ENCODE data around the gene KCNK1.
"Not testable (repeated sequence)": the region's sequence is repeated elsewhere in the genome, so short reads cannot be mapped to it uniquely, and the experiment has no call there.

KCNK1 gene

GRCh38 chr1:233665575-233666270, 51.8 kb downstream of the KCNK1 start:
- no peak for DNase-seq (ENCODE audit: low read depth in 2 of 3, low spot score in 2 of 3)

DNA sequence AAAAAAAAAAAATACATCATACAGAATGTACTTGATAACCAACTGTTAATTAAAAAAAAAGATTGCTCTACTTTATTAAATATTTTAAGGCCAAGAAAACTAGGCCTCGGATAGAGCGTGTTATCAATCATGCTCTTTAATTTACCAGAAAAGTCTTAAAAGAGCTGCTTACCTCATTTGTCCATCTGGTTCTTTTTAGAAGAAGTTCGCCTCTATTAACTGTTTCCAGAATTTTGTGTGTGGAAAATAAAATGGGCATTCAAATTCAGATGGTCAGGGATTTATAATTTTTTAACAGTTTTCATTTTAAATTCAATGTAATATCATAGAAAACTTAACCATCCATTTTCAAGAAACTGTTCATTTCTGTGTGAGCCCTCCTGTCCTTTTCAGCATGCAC, 53.8 kb downstream of the KCNK1 start:
- DNase-seq (ENCODE audit: low read depth in 2 of 3, low spot score in 2 of 3), result no peak

GRCh38 chr1:233668146-233668724, 54.3 kb downstream of the KCNK1 start:
- no peak for DNase-seq (ENCODE audit: low read depth in 2 of 3, low spot score in 2 of 3)

GRCh38 chr1:233668725-233669294, 54.9 kb downstream of the KCNK1 start:
- no peak for DNase-seq (ENCODE audit: low read depth in 2 of 3, low spot score in 2 of 3)

DNA sequence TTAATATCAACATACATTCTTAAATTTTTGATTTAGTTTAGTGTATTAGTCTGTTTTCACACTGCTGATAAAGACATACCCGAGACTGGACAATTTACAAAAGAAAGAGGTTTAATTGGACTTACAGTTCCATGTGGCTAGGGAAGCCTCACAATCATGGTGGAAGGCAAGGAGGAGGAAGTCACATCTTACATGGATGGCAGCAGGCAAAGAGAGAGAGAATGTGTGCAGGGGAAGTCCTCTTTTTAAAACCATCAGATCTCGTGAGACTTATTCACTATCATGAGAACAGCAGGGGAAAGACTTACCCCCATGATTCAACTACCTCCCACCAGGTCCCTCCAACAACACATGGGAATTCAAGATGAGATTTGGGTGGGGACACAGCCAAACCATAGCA, 56.5 kb downstream of the KCNK1 start:
- not testable (repeated sequence) for DNase-seq (ENCODE audit: low read depth in 2 of 3, low spot score in 2 of 3)

- DNase-seq (ENCODE audit: low read depth in 2 of 3, low spot score in 2 of 3), result no peak
Measured at GRCh38 chr1:233671286-233671685, 57.4 kb downstream of the KCNK1 start.

DNA sequence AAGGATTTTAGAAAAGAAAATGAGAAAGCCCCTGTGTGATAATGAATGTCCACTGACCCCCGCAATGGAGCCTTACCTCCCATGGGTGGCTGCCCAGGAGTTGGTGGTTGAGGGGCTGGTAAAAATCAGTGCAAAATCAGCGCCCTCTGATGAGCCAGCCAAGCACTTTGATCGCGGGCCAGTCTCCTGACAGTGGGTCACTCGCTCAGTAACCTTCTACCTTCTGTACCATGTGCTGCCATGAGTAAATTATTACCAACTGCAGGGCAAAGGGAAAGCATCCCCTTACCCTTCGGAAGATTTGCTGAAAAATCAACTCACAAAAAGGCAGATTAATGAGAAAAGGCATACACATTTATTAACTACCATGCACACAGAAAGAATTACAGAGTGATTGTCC, 58.8 kb downstream of the KCNK1 start:
- no peak for DNase-seq (ENCODE audit: low read depth in 2 of 3, low spot score in 2 of 3)

DNA sequence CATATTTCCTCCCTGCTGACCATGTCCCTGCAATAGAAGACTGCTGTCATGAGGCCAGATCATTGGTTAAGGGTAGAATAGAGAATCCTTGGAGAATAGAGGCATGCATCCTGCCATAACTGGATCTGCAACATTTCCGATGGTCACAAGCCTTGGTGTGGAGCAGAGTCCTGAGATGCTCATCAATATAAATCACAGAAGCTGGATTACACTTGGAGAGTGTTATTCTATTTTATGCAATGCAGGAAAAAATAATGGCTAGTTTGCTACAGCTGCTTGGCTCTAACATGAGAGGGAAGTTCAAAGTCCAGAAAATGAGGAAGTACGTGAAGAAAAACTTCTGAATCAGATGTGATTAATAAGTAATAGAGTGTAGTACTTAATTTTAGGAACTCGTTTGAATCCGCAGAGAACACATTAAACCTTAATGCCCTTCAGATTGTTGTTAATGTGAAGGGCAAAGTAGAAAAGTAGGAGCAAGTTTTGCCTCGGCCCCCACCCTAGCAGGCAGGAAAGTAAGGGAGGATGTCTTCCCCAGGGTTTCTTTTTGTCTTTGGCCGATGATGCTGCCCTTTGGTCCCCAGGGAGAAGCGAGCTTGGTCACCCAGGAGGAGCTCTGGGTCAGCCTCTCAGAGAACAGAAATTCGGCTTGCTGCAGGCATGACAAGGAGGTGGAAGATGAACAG, 59.5 kb downstream of the KCNK1 start:
- no peak for DNase-seq (ENCODE audit: low read depth in 2 of 3, low spot score in 2 of 3)

GRCh38 chr1:233673947-233674431, 60.1 kb downstream of the KCNK1 start:
- no peak for DNase-seq (ENCODE audit: low read depth in 2 of 3, low spot score in 2 of 3)

GRCh38 chr1:233675446-233675845, 61.5 kb downstream of the KCNK1 start:
- no peak for DNase-seq (ENCODE audit: low read depth in 2 of 3, low spot score in 2 of 3)

- DNase-seq (ENCODE audit: low read depth in 2 of 3, low spot score in 2 of 3), result no peak
Measured at GRCh38 chr1:233675893-233676292, 62.0 kb downstream of the KCNK1 start.

- no peak for DNase-seq (ENCODE audit: low read depth in 2 of 3, low spot score in 2 of 3)
Measured at GRCh38 chr1:233677690-233678354, 63.9 kb downstream of the KCNK1 start.

DNA sequence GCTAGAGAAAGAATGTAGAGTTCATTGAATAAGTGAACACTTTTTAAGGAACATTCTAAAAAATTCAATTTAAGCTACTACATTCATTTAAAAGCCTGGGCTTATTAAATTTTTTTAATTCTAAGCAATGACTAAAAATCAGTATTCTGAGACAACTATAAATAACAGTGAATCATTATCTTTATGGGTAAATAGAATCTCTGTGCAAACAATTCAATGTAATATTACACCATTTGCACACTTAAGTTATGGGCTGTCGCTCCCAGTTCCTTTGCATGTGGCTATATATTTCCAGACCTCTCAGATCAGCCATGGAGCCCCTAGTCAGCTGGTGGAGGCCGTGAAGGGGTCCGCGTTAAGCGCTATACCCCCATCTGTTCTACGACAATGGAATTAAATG, 65.1 kb downstream of the KCNK1 start:
- no peak for DNase-seq (ENCODE audit: low read depth in 2 of 3, low spot score in 2 of 3)

- no peak for DNase-seq (ENCODE audit: low read depth in 2 of 3, low spot score in 2 of 3)
Measured at GRCh38 chr1:233679591-233680373, 65.9 kb downstream of the KCNK1 start.

- no peak for DNase-seq (ENCODE audit: low read depth in 2 of 3, low spot score in 2 of 3)
Measured at GRCh38 chr1:233681285-233681684, 67.4 kb downstream of the KCNK1 start.

DNA sequence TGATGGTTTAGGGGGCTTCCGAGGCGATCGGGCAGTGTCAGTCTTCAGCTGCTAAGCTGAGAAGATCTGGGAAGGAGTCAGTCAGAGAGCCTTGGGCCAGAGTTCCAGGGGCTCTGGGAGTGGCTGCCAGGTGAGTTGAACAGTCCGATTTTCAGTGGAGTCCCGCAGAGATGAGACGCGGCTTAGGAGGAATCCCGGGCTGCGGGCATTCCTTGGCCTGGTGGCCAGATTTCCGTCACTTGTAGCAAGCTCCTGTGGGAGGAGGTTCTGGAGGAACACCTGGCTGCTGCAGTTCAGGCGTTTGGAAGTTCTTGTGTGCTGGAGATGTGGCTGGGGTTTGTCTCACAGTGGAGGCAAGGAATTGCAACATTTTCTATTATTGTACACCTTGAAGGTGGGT, 72.7 kb downstream of the KCNK1 start:
- not testable (repeated sequence) for DNase-seq (ENCODE audit: low read depth in 2 of 3, low spot score in 2 of 3)

- DNase-seq (ENCODE audit: low read depth in 2 of 3, low spot score in 2 of 3), result no peak
Measured at GRCh38 chr1:233689017-233689747, 75.3 kb downstream of the KCNK1 start.

DNA sequence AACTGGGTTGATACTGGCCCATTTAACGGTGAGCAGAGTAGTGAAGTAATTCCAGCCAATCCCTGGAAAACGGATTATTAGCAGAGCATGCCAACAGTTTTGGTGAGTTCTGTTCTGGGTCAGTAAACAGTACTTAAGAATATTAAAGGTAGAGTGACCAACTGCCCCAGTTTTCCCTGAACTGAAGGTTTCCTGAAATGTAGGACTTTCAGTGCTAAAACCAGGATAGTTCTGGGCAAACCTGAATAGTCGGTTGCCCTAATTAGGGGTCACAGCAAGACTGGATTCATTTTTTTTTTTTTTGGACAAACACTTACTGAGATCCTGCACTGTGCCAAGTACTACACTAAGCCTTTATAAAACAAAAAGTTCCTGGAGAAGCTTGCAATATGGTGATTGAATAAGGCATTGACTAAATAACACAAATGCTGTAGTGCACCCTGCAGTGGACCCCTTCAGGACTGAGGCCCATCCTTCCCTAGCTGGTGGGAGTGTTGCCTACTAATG, 75.9 kb downstream of the KCNK1 start:
- DNase-seq (ENCODE audit: low read depth in 2 of 3, low spot score in 2 of 3), result no peak

- DNase-seq (ENCODE audit: low read depth in 2 of 3, low spot score in 2 of 3), result no peak
Measured at GRCh38 chr1:233695901-233696300, 82.0 kb downstream of the KCNK1 start.

DNA sequence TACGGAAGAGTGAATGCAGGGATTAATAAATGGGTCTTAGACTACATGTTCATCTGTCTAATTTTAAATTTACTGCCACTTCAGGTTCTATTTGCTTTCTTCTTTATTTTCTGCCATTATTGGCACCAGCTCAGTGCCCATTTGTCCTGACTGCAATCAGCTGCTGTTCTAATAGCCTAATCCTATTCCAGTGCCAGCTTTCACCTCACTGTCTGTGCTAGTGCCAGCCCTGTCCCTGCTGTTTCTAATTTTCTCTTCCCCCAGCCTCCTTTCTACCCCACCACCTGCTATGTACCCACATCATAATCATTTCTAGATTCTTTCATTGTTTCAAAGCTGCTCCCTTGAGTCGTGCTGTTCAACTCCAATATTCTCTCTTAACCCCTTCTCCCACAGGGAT, 86.4 kb downstream of the KCNK1 start:
- no peak for DNase-seq (ENCODE audit: low read depth in 2 of 3, low spot score in 2 of 3)
